ENCODE measurements around the gene XXYLT1. TPM values are rescaled to one million over a fixed set of nuclear protein-coding genes. Genes with fewer than 3 reads are reported as not detected.

Gene XXYLT1
- polyA plus RNA-seq, 1 donor (not counting 4 experiments of a cell fraction or from before 2014, with no cell fraction given): 11.1 TPM

GRCh38 chr3:195068084-195069080 lies 202.6 kb downstream of the XXYLT1 start:
- Histone ChIP-seq H3K9me3 (ENCODE audit: control insufficient read depth, low read depth, low read length) (no peaks in the 10 kb centered on the region), H3K4me2 (ENCODE audit: control insufficient read depth, extremely low read depth, insufficient read depth, low read depth, low read length) (no peak overlapping the region), H3K79me2 (ENCODE audit: control insufficient read depth, insufficient read depth, low read length) (no peaks in the 10 kb centered on the region), H3K36me3 (ENCODE audit: control insufficient read depth in 2 of 2, extremely low read depth in 1 of 2, insufficient read depth in 2 of 2, low read length in 2 of 2) (peaks cover 0 to 3% of the 10 kb centered on the region in 2 experiments), H3K4me1 (ENCODE audit: control insufficient read depth, extremely low read depth, insufficient read depth, low read length) (no peaks in the 10 kb centered on the region), H2AFZ (ENCODE audit: control insufficient read depth, low read length) (no peak overlapping the region), H3K9ac (ENCODE audit: control insufficient read depth, extremely low read depth, insufficient read depth, low read length) (no peak overlapping the region), H3K27ac (ENCODE audit: control insufficient read depth, insufficient read depth, low read length) (no peak overlapping the region), H3K27me3 (ENCODE audit: control insufficient read depth, extremely low read depth, insufficient read depth, low read length) (no peaks in the 10 kb centered on the region), H3K4me3 (ENCODE audit: control insufficient read depth in 2 of 3, extremely low read depth in 1 of 3, insufficient read depth in 2 of 3, low read depth in 1 of 3, low read length in 3 of 3) (no peak overlapping the region), H4K20me1 (ENCODE audit: control insufficient read depth, extremely low read depth, insufficient read depth, low read length) (no peaks in the 10 kb centered on the region), H3K9me1 (ENCODE audit: control insufficient read depth, extremely low read depth, insufficient read depth, low read length) (no peaks in the 10 kb centered on the region)
- dilution Hi-C loops (cut with MboI; ENCODE audit: extremely low pct_ligation_motif_present, low sequenced_read_pairs): no loop called here
- no peak for TF ChIP-seq EZH2 (IDR thresholded peaks at IDR 0.05; ENCODE audit: low read length)
- no peak for FAIRE-seq
- no peak for DNase-seq (ENCODE audit: low read depth, low spot score)

- H2AFZ ChIP-seq (ENCODE audit: control insufficient read depth, low read length): no peak overlapping the region
- dilution Hi-C loops (cut with MboI; ENCODE audit: extremely low pct_ligation_motif_present, low sequenced_read_pairs): no loop called here
- no peak for FAIRE-seq
- H3K9me1 ChIP-seq (ENCODE audit: control insufficient read depth, extremely low read depth, insufficient read depth, low read length): no peaks in the 10 kb centered on the region
- no peaks in the 10 kb centered on the region for H3K4me1 ChIP-seq (ENCODE audit: control insufficient read depth, extremely low read depth, insufficient read depth, low read length)
- no peaks in the 10 kb centered on the region for H4K20me1 ChIP-seq (ENCODE audit: control insufficient read depth, extremely low read depth, insufficient read depth, low read length)
- H3K27ac ChIP-seq (ENCODE audit: control insufficient read depth, insufficient read depth, low read length): no peak overlapping the region
- H3K36me3 ChIP-seq (ENCODE audit: control insufficient read depth in 2 of 2, extremely low read depth in 1 of 2, insufficient read depth in 2 of 2, low read length in 2 of 2): peaks cover 0 to 3% of the 10 kb centered on the region in 2 experiments
- no peak overlapping the region for H3K4me3 ChIP-seq (ENCODE audit: control insufficient read depth in 2 of 3, extremely low read depth in 1 of 3, insufficient read depth in 2 of 3, low read depth in 1 of 3, low read length in 3 of 3)
- H3K27me3 ChIP-seq (ENCODE audit: control insufficient read depth, extremely low read depth, insufficient read depth, low read length): no peaks in the 10 kb centered on the region
- no peaks in the 10 kb centered on the region for H3K9me3 ChIP-seq (ENCODE audit: control insufficient read depth, low read depth, low read length)
- H3K9ac ChIP-seq (ENCODE audit: control insufficient read depth, extremely low read depth, insufficient read depth, low read length): no peak overlapping the region
- H3K4me2 ChIP-seq (ENCODE audit: control insufficient read depth, extremely low read depth, insufficient read depth, low read depth, low read length): no peak overlapping the region
- H3K79me2 ChIP-seq (ENCODE audit: control insufficient read depth, insufficient read depth, low read length): no peaks in the 10 kb centered on the region
- no peak for DNase-seq (ENCODE audit: low read depth, low spot score)
- no peak for TF ChIP-seq EZH2 (IDR thresholded peaks at IDR 0.05; ENCODE audit: low read length)
- TF ChIP-seq CTCF (optimal IDR thresholded peaks at IDR 0.05 in 1 of 3, IDR thresholded peaks at IDR 0.05 in 1 of 3, conservative IDR thresholded peaks at IDR 0.05 in 1 of 3; ENCODE audit: extremely low read depth in 1 of 3, insufficient read depth in 2 of 3, low read length in 3 of 3): no peak
Measured at GRCh38 chr3:195066441-195066841, 204.5 kb downstream of the XXYLT1 start.
